Cortex of kidney (tissue), 1 donor: ENCODE measurements around the gene FAM161A.

ENCODE experiments used
- DNase-seq: peaks from one replicate; lab custom pipeline; 2025; lab: John Stamatoyannopoulos, UW

FAM161A gene

DNA sequence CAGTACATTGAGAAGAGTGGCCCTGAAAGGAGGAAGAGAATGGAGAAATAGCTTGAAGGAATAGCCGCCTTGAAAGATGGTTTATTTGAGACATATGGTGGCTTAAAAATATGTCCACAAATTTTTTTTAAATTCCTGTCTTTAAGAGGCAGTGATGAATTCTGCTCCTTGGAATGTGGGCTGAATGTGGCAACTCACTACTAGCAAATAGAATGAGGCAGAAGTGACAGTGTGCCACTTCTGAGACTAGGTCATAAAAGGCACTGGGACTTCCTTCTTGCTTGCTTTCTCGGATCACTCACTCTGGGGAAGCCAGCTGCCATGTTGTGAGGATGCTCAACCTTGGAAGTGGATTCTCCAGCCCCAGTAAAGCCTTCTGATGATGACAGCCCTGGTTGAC is 67.0 kb downstream of the FAM161A start:
- no peak for DNase-seq

- no peak for DNase-seq
Observed at GRCh38 chr2:61785583-61785982, 68.3 kb downstream of the FAM161A start.

DNA sequence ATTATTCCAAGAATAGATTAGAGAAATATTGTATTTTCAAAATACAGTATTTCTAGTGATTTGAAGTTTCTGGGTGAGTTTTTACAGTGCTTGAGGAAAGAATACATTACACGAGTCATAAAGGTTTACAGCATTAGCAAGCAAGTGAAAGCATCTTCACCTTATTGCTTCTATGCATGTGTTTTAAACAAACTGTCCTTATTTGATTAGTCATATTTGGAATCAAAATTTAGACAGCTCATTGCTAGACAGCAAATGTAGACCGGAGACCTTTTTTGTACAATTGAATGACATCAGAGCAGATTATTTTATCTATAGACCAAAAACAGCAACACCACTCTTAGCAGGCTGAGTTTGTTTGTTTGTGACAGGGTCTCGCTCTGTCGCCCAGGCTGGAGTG is 69.2 kb downstream of the FAM161A start:
- no peak for DNase-seq

- DNase-seq = no peak
Observed at GRCh38 chr2:61775956-61776570, 77.8 kb downstream of the FAM161A start.
